GM21367 (cell line): ENCODE results near the gene LALBA.
"Not testable (repeated sequence)": the region's sequence is repeated elsewhere in the genome, so short reads cannot be mapped to it uniquely, and the experiment has no call there.

Source experiments
- ATAC-seq: cut with Tn5 transposase; IDR thresholded peaks from one replicate; pipeline ENCODE4 v1.9.1; 2021; ENCODE audit not compliant: unreplicated experiment

LALBA gene

DNA sequence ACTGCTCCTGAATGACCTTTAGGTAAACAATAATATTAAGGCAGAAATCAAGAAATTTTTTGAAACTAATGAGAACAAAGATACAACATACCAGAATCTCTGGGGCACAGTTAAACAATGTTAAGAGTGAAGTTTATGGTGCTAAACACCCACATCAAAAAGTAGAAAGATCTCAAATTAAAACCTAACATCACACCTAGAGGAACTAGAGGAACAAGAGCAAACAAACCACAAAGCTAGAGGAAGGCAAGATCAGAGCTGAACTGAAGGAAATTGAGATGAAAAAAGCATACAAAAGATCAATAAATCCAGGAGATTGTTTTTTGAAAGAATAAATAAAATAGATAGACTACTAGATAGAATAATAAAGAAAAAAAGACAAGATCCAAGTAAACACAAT is 37.2 kb downstream of the LALBA start:
- no peak for ATAC-seq

DNA sequence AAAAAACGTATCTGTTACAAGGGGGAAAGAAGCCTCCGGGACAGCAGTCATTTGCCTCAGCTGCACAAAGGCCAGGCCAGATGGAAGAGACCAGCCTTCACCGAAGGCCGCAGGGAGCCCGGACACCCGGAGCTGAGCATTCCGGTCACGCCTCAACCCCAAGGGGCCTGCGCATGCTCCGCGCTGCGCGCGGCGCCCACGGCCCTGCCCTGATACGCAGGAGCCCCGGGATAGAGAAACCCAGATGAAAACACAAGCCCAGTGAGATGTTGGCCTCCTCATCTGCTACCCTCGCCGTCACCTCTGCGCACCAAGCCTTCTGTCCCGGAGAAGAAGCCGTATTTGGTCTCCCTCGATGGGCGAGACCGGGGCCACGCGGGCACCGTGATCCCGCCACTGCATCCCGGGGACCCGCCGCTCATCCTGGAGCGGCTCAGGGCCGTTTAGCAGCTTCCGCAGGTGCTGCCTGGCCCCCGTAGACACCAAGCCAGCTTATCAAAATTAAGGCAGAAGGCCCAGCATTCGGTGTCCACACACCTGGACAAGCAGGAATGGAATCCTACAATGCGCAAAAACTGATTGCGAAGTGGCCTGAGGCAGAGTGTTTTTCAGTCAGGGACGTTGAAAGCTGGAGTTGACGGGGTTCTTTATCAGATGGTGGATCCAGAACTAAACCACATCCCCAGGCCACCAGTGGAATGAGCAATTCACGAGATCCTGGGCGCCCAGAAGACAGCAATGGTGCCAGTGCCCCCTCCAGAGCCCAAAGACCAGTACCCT is 41.8 kb downstream of the LALBA start:
- no peak for ATAC-seq

DNA sequence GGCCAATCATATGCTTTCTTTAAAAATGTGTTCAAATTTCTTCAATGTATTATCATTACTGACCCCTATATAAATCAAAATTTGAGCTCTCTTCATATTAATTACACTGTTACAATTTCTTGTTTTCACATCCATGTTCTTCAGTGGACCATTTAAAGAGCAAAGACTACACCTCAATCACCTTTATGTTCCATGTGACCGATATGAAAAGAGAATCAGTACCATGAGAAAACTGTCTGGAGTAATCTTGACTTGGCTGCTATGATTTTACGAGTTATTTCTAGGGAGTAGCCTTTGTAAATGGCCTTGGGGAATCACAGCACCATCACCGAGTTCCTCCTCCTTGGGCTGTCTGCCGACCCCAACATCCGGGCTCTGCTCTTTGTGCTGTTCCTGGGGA is 44.5 kb downstream of the LALBA start, which contains the start of gene OR8S1:
Gene OR8S1 (plus strand): TSS at position 301 of the 400 bp plus-strand sequence. CDS start 0 bp downstream, at position 301.
- no peak for ATAC-seq

DNA sequence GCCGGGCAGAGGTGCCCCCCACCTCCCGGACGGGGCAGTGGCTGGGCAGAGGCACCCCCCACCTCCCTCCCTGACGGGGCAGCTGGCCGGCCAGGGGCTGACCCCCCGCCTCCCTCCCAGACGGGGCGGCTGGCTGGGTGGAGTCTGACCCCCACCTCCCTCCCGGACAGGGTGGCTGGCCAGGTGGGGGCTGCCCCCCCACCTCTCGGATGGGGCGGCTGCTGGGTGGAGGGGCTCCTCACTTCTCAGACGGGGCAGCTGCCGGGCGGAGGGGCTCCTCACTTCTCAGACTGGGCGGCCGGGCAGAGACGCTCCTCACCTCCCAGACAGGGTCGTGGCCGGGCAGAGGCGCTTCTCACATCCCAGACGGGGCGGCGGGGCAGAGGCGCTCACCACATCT is 49.5 kb downstream of the LALBA start:
- not testable (repeated sequence) for ATAC-seq
